Astrocyte of the cerebellum (primary cell): ENCODE results near the gene B3GNT8.
A peak's percentile ranks its signal among the peaks of the same experiment; 100 is the strongest.
"Not testable (repeated sequence)": the region's sequence is repeated elsewhere in the genome, so short reads cannot be mapped to it uniquely, and the experiment has no call there.

Experiments
- DNase-seq: peaks from one replicate; pipeline ENCODE4 v3.0.0-alpha.2; 2011; ENCODE audit warnings: low read depth
- H3K4me3 ChIP-seq: 2 replicates; pipeline ENCODE4 v1.5.1; 2011; ENCODE audit warnings: mild to moderate bottlenecking, low read depth, low read length, moderate library complexity
- in situ Hi-C: cut with HindIII; loops from 2 replicates; pipeline ENCODE4 v1.10.0; 2017; ENCODE audit warnings: low sequenced_read_pairs
- TF ChIP-seq, protein P1 (sequence below): IDR thresholded peaks from 2 replicates; pipeline ENCODE4 v1.5.1; 2012; ENCODE audit warnings: low read length, low read depth, moderate library complexity, mild to moderate bottlenecking; ENCODE audit errors: missing control alignments

The B3GNT8 gene, protein sequence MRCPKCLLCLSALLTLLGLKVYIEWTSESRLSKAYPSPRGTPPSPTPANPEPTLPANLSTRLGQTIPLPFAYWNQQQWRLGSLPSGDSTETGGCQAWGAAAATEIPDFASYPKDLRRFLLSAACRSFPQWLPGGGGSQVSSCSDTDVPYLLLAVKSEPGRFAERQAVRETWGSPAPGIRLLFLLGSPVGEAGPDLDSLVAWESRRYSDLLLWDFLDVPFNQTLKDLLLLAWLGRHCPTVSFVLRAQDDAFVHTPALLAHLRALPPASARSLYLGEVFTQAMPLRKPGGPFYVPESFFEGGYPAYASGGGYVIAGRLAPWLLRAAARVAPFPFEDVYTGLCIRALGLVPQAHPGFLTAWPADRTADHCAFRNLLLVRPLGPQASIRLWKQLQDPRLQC

DNA sequence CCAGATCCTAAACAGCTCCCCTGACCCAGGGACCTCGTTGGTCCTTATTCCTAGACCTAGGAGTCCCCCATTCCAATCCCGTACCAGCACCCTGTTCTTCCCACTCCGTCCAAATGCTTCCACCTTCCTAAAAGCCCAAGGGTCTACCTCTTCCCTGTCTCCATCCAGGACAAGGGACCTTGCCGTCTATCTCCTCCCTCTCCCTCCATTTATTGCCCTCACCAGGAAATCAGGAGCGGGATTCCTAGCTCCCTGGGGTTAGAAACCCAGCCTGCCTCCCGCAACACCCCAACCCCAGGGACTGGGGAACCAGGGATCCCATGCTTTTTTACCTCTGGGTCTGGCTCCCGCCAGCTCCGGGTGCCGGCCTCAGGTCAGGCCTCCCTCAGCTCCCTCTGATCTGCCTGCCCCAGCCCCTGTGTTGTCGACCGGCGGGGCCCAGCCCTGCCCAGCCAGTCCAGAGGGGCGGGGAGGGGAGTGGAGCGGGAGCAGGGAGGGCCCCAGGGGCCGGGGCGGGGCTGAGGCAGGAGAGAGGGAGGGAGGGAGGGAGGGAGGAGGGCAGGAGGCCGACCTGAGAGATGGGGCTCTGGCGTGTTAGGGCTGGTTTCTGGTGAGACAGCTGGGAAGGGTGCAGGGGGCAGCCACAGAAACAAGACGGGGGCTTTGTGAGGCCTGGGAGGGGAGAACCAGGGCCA lies at the start of gene B3GNT8:
Gene B3GNT8, minus strand, starts transcription at position 423 of the 695 bp plus-strand sequence. CDS start 596 bp downstream, outside the sequence.
- in situ Hi-C loops = no loop called here
- DNase-seq = no peak
- H3K4me3 ChIP-seq = peak within 1 kb of the TSS; percentile 37
- TF ChIP-seq, protein P1, sequence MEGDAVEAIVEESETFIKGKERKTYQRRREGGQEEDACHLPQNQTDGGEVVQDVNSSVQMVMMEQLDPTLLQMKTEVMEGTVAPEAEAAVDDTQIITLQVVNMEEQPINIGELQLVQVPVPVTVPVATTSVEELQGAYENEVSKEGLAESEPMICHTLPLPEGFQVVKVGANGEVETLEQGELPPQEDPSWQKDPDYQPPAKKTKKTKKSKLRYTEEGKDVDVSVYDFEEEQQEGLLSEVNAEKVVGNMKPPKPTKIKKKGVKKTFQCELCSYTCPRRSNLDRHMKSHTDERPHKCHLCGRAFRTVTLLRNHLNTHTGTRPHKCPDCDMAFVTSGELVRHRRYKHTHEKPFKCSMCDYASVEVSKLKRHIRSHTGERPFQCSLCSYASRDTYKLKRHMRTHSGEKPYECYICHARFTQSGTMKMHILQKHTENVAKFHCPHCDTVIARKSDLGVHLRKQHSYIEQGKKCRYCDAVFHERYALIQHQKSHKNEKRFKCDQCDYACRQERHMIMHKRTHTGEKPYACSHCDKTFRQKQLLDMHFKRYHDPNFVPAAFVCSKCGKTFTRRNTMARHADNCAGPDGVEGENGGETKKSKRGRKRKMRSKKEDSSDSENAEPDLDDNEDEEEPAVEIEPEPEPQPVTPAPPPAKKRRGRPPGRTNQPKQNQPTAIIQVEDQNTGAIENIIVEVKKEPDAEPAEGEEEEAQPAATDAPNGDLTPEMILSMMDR = no peak

DNA sequence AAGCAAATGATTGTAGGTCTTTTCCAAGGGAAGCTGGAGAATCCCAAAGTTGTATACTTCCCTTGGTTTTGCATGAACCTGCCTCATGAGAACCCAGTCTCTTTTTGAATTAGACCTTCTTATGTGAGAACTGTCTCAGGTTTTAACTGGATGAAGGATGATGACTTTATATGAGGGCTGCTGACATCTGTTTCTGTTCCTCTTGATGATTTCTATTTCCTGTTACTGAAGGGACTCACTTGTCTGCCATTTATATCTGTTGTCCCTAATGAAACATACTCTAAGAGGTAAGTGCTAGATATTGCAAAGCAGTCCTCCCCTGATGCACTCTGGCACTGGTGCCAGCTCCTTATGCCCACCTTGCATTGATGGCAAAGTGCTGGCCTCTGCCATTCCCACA lies 49.4 kb upstream of the B3GNT8 start:
- H3K4me3 ChIP-seq = no peak overlapping the region
- no peak for DNase-seq
- in situ Hi-C loops = no loop called here

DNA sequence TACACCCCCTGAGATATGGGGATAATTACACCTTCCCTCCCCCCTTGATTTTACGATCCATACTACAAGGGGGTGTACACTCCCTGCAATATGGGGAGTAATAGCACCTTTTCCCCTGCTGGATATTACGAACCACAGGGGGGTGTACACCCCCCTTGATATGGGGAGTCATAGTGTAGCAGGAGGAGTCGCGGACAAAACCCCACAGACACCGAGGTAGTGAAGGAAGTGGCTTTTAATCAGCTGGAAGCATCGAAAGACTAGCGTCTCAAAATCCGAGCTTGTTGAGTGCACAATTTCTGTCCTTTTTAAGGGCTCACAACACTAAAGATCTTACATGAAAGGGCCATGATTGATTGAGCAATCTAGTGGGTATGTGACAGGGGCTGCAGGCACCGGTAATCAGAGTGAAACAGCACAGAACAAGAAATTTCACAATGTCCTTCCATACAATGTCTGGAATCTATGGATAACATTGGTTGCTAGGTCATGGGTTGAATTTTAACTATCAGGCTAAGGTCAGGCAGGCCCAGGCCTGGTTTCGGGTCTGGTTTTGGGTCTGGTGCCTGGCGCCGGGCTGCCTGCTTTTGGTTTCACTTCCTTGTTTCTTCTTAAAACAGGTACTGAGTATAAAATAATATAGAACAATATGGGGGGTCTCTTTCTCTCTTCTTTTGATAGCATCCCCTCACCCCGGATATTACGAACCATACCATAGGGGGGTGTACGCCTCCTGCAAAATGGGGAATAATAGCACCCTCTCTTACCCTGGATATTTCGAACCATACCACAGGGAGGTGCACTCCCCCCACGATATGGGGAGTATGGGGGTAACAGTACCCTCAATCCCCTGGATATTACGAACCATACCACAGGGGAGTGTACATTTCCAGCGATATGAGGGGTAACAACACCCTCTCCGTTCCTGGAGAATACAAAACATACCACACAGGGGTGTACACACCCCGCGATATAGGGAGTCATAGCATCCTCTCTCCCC lies 36.4 kb upstream of the B3GNT8 start:
- DNase-seq, H3K4me3 ChIP-seq, in situ Hi-C loops: not testable (repeated sequence)

More for the DNA sequence above, 49.4 kb upstream of the B3GNT8 start:
- TF ChIP-seq, protein P1 = no peak

DNA sequence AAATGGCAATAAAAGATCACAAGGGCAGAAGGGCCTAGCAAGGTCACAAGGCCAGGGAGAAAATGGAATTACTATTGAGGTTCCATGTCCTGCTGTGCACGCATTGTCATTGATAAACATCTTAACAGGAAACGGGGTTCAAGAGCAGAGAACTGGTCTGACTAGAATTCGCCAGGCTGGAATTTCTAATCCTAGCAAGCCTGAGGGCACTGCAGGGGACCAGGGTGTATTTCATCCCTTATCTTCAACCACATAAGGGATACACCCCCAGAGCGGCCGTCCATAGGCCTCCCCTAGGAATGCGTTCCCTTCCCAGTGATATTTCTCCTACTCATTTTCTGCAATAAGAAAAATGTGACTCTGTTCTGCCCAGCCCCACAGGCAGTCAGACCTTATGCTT lies 35.3 kb upstream of the B3GNT8 start:
- TF ChIP-seq, protein P1 = no peak
- no peak overlapping the region for H3K4me3 ChIP-seq
- no peak for DNase-seq
- in situ Hi-C loops = no loop called here

DNA sequence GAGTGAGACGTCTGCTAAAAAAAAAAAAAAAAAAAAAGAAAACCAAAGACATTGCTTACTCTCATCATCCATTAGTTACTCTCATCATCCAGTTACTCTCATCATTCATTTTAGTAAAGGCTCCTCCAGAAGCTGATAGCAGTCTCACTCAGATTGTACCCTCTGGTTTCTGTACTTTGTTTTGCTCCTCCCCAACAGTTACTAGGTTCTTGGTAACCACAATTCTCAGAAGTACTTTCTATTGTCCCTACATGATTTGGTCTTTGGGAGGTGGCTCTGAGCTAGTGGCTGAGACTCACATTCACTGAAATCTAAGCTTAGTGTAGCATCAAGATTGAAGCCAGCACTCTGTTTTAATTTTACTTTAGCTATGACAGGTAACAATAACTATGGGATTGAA lies 30.1 kb upstream of the B3GNT8 start:
- TF ChIP-seq, protein P1 = no peak
- in situ Hi-C loops = no loop called here
- no peak overlapping the region for H3K4me3 ChIP-seq
- no peak for DNase-seq

DNA sequence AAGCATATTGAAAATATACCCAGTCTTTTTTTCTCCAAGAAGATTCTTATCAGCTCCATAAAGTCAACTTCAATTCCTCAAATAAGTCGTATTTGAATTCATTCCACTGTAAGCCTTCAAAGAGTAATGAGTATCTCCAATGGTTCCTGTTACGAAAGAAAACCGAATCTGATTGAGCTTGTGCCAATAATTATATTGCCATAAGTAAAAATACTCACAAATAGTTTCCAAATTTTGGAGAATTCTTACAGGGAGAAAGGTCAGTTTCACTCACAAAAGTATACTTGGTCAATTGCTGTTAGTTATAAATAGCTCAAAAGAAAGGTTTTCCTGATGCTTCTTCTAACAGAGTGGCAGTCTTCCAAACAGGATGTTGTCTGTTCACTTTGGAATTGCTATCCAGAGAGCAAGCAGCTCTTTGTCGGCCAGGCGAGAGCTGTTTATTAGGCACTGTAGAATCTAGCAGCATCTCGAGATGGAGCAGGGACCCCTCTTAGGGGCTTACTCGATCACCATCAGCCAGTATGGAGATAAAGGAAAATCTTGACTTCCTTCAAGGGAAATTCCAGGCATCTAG lies 29.3 kb upstream of the B3GNT8 start:
- in situ Hi-C loops = no loop called here
- no peak overlapping the region for H3K4me3 ChIP-seq
- TF ChIP-seq, protein P1 = no peak
- DNase-seq = no peak
